IPS DF 6.9 (cell line): ENCODE results near the gene KHDC4.

Experiments used
- DNase-seq: peaks from one replicate; pipeline ENCODE4 v3.0.0-alpha.2; 2013; ENCODE audit warnings: low read depth, low spot score
- H3K27ac ChIP-seq: one replicate; pipeline ENCODE4 v1.5.1; 2013; ENCODE audit warnings: low read length, control low read depth
- H3K27me3 ChIP-seq: 2 replicates; pipeline ENCODE4 v1.6.1; 2013; ENCODE audit warnings: mild to moderate bottlenecking, low read length; ENCODE audit not compliant: control insufficient read depth, insufficient read depth
- H3K36me3 ChIP-seq: 2 replicates; pipeline ENCODE4 v1.6.1; 2013; ENCODE audit warnings: low read length; ENCODE audit not compliant: control insufficient read depth, insufficient read depth
- H3K4me1 ChIP-seq: 2 replicates; pipeline ENCODE4 v1.6.1; 2013; ENCODE audit warnings: low read length; ENCODE audit not compliant: control insufficient read depth, insufficient read depth
- H3K4me3 ChIP-seq: 2 replicates; pipeline ENCODE4 v1.5.1; 2013; ENCODE audit warnings: mild to moderate bottlenecking, low read length
- H3K9me3 ChIP-seq: 2 replicates; pipeline ENCODE4 v1.6.1; 2013; ENCODE audit warnings: low read length, inconsistent platforms; ENCODE audit not compliant: control insufficient read depth, insufficient read depth
- WGBS: extraction: QIAGEN DNeasy Blood & Tissue Kit; methylation state at CpG from one replicate; pipeline ENCODE4 v1.1.7; 2013; ENCODE audit warnings: mixed read lengths, missing lambda C conversion rate; ENCODE audit not compliant: insufficient read length, insufficient coverage; 5-methylcytosine and 5-hydroxymethylcytosine counted together

The KHDC4 gene

DNA sequence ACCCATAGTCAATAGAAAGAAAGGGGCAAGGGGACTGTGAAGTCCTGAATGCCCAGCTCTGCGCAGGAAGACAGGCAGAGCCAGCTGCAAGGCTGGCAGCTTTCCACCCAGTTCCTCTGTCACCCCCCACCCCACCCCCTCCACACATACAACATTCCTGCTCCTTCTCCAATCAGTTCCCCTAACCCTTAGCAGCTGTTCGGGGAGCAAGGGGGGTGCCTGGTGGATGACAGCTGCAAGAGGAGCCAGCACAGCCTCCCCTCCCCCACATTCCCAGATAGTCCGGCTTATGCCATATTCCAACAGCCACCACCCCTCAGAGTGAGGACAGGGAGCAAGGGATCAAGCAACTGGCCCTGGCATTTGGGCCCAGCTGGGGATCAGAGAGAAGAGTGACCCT is 34.5 kb upstream of the KHDC4 start:
- no peaks in the 10 kb centered on the region for H3K27me3 ChIP-seq
- H3K4me3 ChIP-seq = no peak overlapping the region
- peaks cover 20% of the 10 kb centered on the region for H3K36me3 ChIP-seq
- no CpG with 5 or more reads among the region's 3 CpGs for WGBS
- no peak overlapping the region for H3K27ac ChIP-seq
- H3K9me3 ChIP-seq = no peaks in the 10 kb centered on the region
- no peak for DNase-seq
- H3K4me1 ChIP-seq = peaks cover 9% of the 10 kb centered on the region

DNA sequence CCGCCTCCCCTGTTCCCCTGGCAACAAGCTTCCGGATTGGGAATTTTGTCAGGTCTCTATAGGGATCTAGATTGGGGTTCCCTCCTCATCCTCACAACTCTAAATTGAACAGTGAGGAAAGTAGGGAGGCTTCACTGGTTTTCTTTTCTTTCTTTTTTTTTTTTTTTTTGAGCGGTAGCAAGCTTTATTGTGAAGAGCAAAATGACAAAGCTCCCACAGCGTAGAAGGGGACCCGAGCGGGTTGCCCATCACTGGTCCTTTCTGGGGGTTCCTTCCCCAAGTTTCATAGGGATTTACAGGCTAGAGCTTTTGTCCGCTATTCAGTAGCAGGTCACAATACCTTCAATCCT is 33.8 kb upstream of the KHDC4 start:
- no CpG with 5 or more reads among the region's 7 CpGs for WGBS
- no peak for DNase-seq
- H3K4me1 ChIP-seq = peaks cover 9% of the 10 kb centered on the region
- H3K27ac ChIP-seq = no peak overlapping the region
- no peak overlapping the region for H3K4me3 ChIP-seq
- H3K9me3 ChIP-seq = no peaks in the 10 kb centered on the region
- H3K27me3 ChIP-seq = no peaks in the 10 kb centered on the region
- H3K36me3 ChIP-seq = peaks cover 21% of the 10 kb centered on the region

DNA sequence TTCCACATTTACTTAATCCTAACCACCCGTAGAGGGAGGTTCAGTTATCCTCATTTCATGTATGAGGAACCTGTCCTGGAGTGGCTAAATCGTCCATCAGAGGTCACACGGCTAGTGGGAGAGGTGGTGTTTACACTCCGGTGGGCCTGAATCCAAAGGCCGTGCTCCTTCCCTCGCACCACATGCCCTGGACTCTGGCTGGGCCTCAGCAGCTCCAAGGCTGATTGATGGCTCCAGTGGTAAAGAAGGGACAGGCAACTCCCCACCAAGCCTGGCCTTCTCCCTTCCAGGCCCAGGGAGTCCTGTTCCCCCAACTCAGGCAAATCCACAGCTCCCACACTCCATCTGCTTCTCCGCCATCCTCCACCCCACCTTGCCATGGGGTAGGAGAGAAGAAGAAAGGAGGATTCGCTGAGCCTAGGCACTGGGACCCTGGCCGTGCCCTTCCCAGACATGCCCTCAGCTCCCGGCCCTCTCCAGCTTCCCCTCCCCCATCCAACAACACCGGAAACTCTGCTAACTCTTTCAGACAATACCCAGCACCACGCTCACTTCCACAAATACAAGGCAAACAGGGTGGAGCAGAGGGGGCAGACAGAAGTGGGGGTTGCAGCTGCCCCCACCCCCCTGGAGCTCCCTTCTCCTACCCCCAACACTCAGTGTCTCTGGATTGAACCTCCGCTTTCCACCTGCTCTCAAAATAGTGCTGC is 33.3 kb upstream of the KHDC4 start:
- no peaks in the 10 kb centered on the region for H3K27me3 ChIP-seq
- DNase-seq = no peak
- no peak overlapping the region for H3K27ac ChIP-seq
- no peak overlapping the region for H3K4me3 ChIP-seq
- WGBS = no CpG with 5 or more reads among the region's 13 CpGs
- no peaks in the 10 kb centered on the region for H3K9me3 ChIP-seq
- peaks cover 9% of the 10 kb centered on the region for H3K4me1 ChIP-seq
- peaks cover 26% of the 10 kb centered on the region for H3K36me3 ChIP-seq

DNA sequence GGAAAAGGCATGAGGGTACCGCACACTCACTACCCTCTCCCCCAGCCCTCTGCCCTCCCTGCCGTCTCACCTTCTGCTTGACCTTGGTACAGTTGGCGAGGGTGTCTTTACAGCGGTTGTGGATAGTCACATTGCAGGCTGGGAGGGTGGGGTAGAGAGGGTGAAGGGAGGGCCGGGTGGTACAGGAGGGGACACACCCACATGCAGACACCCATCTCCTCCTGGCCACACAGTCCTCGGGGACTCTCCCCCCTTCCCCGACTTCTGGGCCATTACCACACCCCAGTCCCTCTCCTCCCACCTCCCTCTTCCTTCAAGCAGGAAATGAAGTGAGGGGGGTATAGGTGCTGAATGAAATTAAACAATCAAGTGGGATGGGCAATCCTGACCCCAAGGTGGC is 32.5 kb upstream of the KHDC4 start:
- H3K36me3 ChIP-seq = peaks cover 32% of the 10 kb centered on the region
- H3K4me3 ChIP-seq = no peak overlapping the region
- WGBS = no CpG with 5 or more reads among the region's 7 CpGs
- H3K27ac ChIP-seq = no peak overlapping the region
- peaks cover 5% of the 10 kb centered on the region for H3K4me1 ChIP-seq
- no peaks in the 10 kb centered on the region for H3K9me3 ChIP-seq
- DNase-seq = no peak
- no peaks in the 10 kb centered on the region for H3K27me3 ChIP-seq

DNA sequence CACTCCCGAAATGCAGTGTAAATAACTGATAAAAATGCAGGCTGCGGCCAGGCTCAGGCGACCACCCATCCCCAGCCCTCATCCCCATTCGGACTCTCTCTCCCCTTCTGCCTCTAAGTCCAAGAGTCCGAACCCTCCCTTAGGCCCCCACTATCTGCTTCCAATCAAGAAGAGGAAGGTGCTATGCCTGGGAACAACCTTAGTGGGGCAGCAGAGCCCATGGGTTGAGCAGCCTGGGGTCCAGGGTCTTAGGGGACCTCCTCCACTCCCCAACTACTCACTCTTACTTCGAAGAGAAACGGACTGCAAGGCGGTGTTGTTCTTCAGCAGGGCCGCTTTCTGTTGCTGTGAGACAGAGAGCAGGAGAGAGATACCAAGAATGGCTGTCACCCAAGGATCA is 31.9 kb upstream of the KHDC4 start:
- Histone ChIP-seq H3K4me3 (no peak overlapping the region), H3K27ac (no peak overlapping the region), H3K36me3 (peaks cover 36% of the 10 kb centered on the region), H3K4me1 (peaks cover 5% of the 10 kb centered on the region), H3K9me3 (no peaks in the 10 kb centered on the region), H3K27me3 (no peaks in the 10 kb centered on the region)
- no peak for DNase-seq
- no CpG with 5 or more reads among the region's 9 CpGs for WGBS

DNA sequence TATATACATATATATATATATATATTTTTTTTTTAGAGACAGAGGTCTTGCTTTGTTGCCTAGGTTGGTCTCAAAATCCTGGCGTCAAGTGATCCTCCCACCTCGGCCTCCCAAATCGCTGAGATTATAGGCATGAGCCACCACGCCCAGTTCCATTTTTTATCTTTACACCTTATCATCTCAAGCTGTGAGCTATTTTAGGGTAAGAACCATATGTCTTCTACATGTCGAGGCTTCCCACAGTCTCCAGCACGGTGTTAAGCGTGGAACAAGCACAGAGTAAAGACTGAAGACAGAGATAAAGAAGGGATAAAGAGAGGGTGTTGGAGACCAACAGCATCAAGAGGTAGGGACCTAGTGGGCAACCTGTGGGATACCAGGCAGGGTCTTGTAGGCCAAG is 30.0 kb upstream of the KHDC4 start:
- no peak overlapping the region for H3K27ac ChIP-seq

DNA sequence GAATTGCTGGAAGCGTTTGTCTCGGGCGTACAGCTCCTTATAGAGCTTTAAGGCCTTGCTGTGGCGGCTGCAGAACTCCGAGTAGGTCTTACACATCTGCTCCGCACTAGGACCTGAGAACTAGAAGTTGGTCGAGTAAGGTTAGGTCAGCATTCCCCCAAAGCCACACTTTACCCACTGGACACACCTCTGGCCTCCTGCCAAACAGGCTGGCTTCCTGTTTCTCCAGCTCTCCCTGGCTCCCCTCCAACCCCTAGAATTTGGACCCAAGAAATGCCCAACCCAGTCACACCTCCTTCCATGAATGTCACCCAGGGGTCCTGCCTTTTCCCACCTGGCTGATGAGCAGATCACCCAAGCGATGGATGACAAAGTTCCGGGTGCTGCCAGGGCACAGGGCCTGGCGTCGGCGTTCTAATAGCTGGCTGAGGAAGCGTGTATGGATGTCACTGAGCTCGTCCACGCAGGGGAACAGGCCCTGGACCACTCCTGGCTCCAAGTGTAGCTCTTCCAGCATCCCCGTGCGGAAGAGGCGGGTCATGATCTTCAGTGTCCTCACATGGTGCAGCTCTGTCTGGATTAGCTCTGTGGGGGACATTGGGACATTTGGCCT is 28.5 kb upstream of the KHDC4 start:
- Histone ChIP-seq H3K4me1 (peaks cover 2% of the 10 kb centered on the region; the same call in 1 of the 2 replicates), H3K27me3 (no peaks in the 10 kb centered on the region), H3K4me3 (no peak overlapping the region), H3K27ac (no peak overlapping the region), H3K36me3 (peaks cover 43% of the 10 kb centered on the region), H3K9me3 (no peaks in the 10 kb centered on the region)
- DNase-seq = no peak
- WGBS = no CpG with 5 or more reads among the region's 18 CpGs

More for the DNA sequence above, 30.0 kb upstream of the KHDC4 start:
- Histone ChIP-seq H3K36me3 (peaks cover 41% of the 10 kb centered on the region), H3K4me3 (no peak overlapping the region), H3K27me3 (no peaks in the 10 kb centered on the region), H3K9me3 (no peaks in the 10 kb centered on the region), H3K4me1 (peaks cover 5% of the 10 kb centered on the region)
- no peak for DNase-seq
- WGBS = no CpG with 5 or more reads among the region's 7 CpGs

DNA sequence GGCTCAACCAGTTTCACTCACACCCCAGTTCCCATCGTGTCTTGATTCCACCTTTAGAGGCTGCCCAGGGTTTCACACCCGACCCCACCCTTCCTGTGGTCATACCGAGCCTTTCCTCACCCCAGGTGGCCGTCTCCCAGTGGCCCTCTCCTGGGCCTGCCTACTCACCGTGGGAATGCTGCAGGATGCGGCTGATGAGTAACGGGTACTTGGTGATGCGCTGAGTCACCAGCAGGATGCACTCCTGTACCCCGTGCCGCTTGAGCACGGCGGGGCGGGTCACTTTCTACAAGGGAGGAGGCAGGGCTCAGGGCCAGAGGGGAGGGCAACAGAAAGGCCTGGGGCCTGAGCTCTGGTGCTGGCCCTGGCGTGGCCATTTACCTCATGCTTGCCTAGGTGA is 27.7 kb upstream of the KHDC4 start:
- H3K27ac ChIP-seq = no peak overlapping the region
- no peaks in the 10 kb centered on the region for H3K9me3 ChIP-seq
- H3K4me1 ChIP-seq = no peaks in the 10 kb centered on the region
- peaks cover 45% of the 10 kb centered on the region for H3K36me3 ChIP-seq
- no peak overlapping the region for H3K4me3 ChIP-seq
- WGBS = no CpG with 5 or more reads among the region's 14 CpGs
- no peaks in the 10 kb centered on the region for H3K27me3 ChIP-seq
- DNase-seq = no peak

DNA sequence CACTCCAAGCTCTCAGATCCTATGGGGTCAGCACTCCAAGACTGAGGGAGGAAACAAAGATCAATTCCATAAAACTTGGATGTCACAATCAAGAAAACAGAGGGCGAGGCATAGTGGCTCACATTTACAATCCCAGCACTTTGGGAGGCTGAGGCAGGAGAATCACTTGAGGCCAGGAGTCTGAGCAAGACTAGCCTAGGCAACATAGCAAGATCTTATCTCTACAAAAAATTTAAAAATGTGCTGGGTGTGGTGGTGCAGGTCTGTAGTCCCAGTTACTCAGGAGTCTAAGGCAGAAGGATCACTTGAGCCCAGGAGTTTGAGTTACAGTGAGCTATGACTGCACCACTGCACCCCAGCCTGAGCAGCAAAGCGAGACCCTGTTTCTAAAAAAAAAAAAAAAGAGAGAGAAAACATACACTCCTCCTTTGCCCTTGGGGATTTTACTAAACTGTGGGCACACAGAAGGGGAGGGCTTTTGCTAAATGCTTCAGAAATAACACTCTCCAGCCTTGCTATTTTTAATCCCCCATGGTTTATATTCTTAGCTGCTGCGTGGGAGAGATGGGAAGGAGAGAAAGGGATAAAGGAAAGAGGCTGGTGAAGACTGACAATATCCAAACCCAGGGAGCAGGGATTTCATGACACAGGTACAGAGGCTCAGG is 26.0 kb upstream of the KHDC4 start:
- H3K4me3 ChIP-seq = no peak overlapping the region
- no peak overlapping the region for H3K27ac ChIP-seq
- H3K9me3 ChIP-seq = no peaks in the 10 kb centered on the region
- no peak for DNase-seq
- no peaks in the 10 kb centered on the region for H3K4me1 ChIP-seq
- no peaks in the 10 kb centered on the region for H3K27me3 ChIP-seq
- no CpG with 5 or more reads among the region's 3 CpGs for WGBS
- H3K36me3 ChIP-seq = peaks cover 37% of the 10 kb centered on the region

DNA sequence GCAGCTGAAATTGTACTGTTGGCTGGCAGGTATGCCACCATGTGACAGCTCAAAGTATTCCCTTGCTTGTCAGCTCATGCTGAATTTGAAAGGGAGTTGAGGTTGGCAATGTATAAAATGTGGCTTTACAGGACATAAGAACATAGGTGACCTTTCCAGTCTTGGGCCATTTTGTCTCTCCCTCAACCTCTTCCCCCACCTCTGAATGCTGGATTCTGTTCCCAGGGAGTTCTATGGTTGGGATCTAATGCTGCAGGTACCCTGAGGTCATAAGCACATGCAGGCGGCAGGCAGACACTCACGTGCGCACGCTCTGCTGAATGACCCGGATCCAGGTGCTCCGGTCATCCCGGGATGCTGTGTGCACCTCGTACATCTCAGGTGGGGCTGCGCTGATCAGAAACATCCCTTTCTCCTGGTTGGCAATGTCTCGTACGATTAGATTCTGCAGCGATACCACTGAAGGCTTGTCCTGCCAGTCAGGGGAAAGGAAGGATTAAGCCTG is 23.2 kb upstream of the KHDC4 start:
- Histone ChIP-seq H3K36me3 (peaks cover 31% of the 10 kb centered on the region), H3K4me1 (no peaks in the 10 kb centered on the region), H3K27ac (no peak overlapping the region), H3K27me3 (no peaks in the 10 kb centered on the region), H3K4me3 (no peak overlapping the region), H3K9me3 (no peaks in the 10 kb centered on the region)
- no CpG with 5 or more reads among the region's 12 CpGs for WGBS
- DNase-seq = no peak
